ENCODE measurements around the gene LHX5.

- TF ChIP-seq CTCF (IDR thresholded peaks at IDR 0.05) (no peak), POLR2A (IDR thresholded peaks at IDR 0.05) (no peak), EP300 (IDR thresholded peaks at IDR 0.05) (no peak)
These were observed 4.7 kb upstream of the LHX5 start for GRCh38 chr12:113476176-113476986.

All from tibial nerve (tissue), 4 donors.